ENCODE results near the gene CFAP100.

Gene CFAP100

GRCh38 chr3:126424751-126425150 is 30.0 kb downstream of the CFAP100 start:
- Histone ChIP-seq H3K4me1 (ENCODE audit: low read length) (no peaks in the 10 kb centered on the region), H3K79me2 (ENCODE audit: low read length) (no peaks in the 10 kb centered on the region), H3K27ac (ENCODE audit: low read length) (no peak overlapping the region), H3K9me2 (replicated peaks; ENCODE audit: insufficient read depth, low read length) (no peaks in the 10 kb centered on the region), H2AFZ (ENCODE audit: low read length) (no peak overlapping the region), H4K20me1 (ENCODE audit: insufficient read depth, low read length) (no peaks in the 10 kb centered on the region), H3K4me3 (ENCODE audit: low read length) (no peak overlapping the region), H3K4me2 (ENCODE audit: low read depth, low read length) (no peak overlapping the region), H3K36me3 (replicated peaks; ENCODE audit: insufficient read depth, low read length) (no peaks in the 10 kb centered on the region), H3F3A (ENCODE audit: insufficient read depth, low read length) (no peaks in the 10 kb centered on the region), H3K9ac (ENCODE audit: low read length) (no peak overlapping the region), H3K9me3 (replicated peaks; ENCODE audit: insufficient read depth, low read length) (no peaks in the 10 kb centered on the region), H3K27me3 (replicated peaks; ENCODE audit: insufficient read depth, low read length) (no peaks in the 10 kb centered on the region)
- TF ChIP-seq EZH2 (optimal IDR thresholded peaks at IDR 0.05; ENCODE audit: low read depth, low read length) (no peak), CTCF (IDR thresholded peaks at IDR 0.05; ENCODE audit: low read length) (no peak), EZH2phosphoT487 (IDR thresholded peaks at IDR 0.05; ENCODE audit: low read length) (no peak)
- no peak for DNase-seq

GRCh38 chr3:126431103-126431534 is 36.4 kb downstream of the CFAP100 start:
- Histone ChIP-seq H3K9me3 (replicated peaks; ENCODE audit: insufficient read depth, low read length) (no peaks in the 10 kb centered on the region), H3K79me2 (ENCODE audit: low read length) (no peaks in the 10 kb centered on the region), H3K27me3 (replicated peaks; ENCODE audit: insufficient read depth, low read length) (no peaks in the 10 kb centered on the region), H3K27ac (ENCODE audit: low read length) (no peak overlapping the region), H3K9ac (ENCODE audit: low read length) (no peak overlapping the region), H2AFZ (ENCODE audit: low read length) (no peak overlapping the region), H3K9me2 (replicated peaks; ENCODE audit: insufficient read depth, low read length) (no peaks in the 10 kb centered on the region), H3F3A (ENCODE audit: insufficient read depth, low read length) (no peaks in the 10 kb centered on the region), H3K4me1 (ENCODE audit: low read length) (no peaks in the 10 kb centered on the region), H4K20me1 (ENCODE audit: insufficient read depth, low read length) (no peaks in the 10 kb centered on the region), H3K4me3 (ENCODE audit: low read length) (no peak overlapping the region), H3K36me3 (replicated peaks; ENCODE audit: insufficient read depth, low read length) (no peaks in the 10 kb centered on the region), H3K4me2 (ENCODE audit: low read depth, low read length) (no peak overlapping the region)
- no peak for TF ChIP-seq EZH2 (optimal IDR thresholded peaks at IDR 0.05; ENCODE audit: low read depth, low read length)
- no peak for TF ChIP-seq CTCF (IDR thresholded peaks at IDR 0.05; ENCODE audit: low read length)
- no peak for DNase-seq

GRCh38 chr3:126432361-126433104 is 37.8 kb downstream of the CFAP100 start:
- Histone ChIP-seq H3F3A (ENCODE audit: insufficient read depth, low read length) (no peaks in the 10 kb centered on the region), H3K4me1 (ENCODE audit: low read length) (no peaks in the 10 kb centered on the region), H3K27ac (ENCODE audit: low read length) (no peak overlapping the region), H3K27me3 (replicated peaks; ENCODE audit: insufficient read depth, low read length) (no peaks in the 10 kb centered on the region), H3K9ac (ENCODE audit: low read length) (no peak overlapping the region), H2AFZ (ENCODE audit: low read length) (no peak overlapping the region), H3K4me2 (ENCODE audit: low read depth, low read length) (no peak overlapping the region), H3K9me3 (replicated peaks; ENCODE audit: insufficient read depth, low read length) (no peaks in the 10 kb centered on the region), H3K4me3 (ENCODE audit: low read length) (no peak overlapping the region), H3K79me2 (ENCODE audit: low read length) (no peaks in the 10 kb centered on the region), H3K9me2 (replicated peaks; ENCODE audit: insufficient read depth, low read length) (no peaks in the 10 kb centered on the region), H3K36me3 (replicated peaks; ENCODE audit: insufficient read depth, low read length) (no peaks in the 10 kb centered on the region), H4K20me1 (ENCODE audit: insufficient read depth, low read length) (no peaks in the 10 kb centered on the region)
- TF ChIP-seq CTCF (IDR thresholded peaks at IDR 0.05; ENCODE audit: low read length) (no peak), EZH2 (optimal IDR thresholded peaks at IDR 0.05; ENCODE audit: low read depth, low read length) (no peak), EZH2phosphoT487 (IDR thresholded peaks at IDR 0.05; ENCODE audit: low read length) (no peak)
- DNase-seq = no peak

Data from MM.1S (cell line).